Gastrocnemius medialis (tissue), 4 donors: ENCODE results near the gene MYBPH. TPM values are rescaled to one million over a fixed set of nuclear protein-coding genes. Genes with fewer than 3 reads are reported as not detected.

Experiments
- ATAC-seq, 2 donors: fragments of 150-250 bp; one replicate each; pipeline ENCODE4 v1.9.1; 2016
- DNase-seq, 2 donors: peaks; one replicate each; pipeline ENCODE4 v3.0.0-alpha.2; 2019
- H3K27ac ChIP-seq, 4 donors: fragments of 200-600 bp; sonication (generic); 1 replicate in 1 of 4; 2 replicates in 3 of 4; pipeline ENCODE4 v1.5.1; 2016 to 2018; ENCODE audit warnings: mild to moderate bottlenecking in 2 of 4, moderate library complexity in 1 of 4
- H3K27me3 ChIP-seq, 3 donors: fragments of 200-600 bp; sonication (generic) in 2 of 3; 1 replicate in 1 of 3; 2 replicates in 2 of 3; pipeline versions ENCODE4 v1.5.1 to v1.6.0; 2016 to 2019; ENCODE audit warnings: mild to moderate bottlenecking in 1 of 3, moderate library complexity in 1 of 3
- H3K36me3 ChIP-seq, 2 donors: fragments of 200-600 bp; sonication (generic) in 1 of 2; one replicate each; pipeline ENCODE4 v1.5.1; 2017 to 2018
- H3K4me1 ChIP-seq, 2 donors: fragments of 200-600 bp; sonication (generic) in 1 of 2; one replicate each; pipeline ENCODE4 v1.5.1; 2016 to 2017; ENCODE audit warnings: mild to moderate bottlenecking in 2 of 2
- H3K4me3 ChIP-seq, 4 donors: fragments of 200-600 bp; sonication (generic) in 3 of 4; 1 replicate in 1 of 4; 2 replicates in 3 of 4; pipeline ENCODE4 v1.5.1; 2016 to 2019; ENCODE audit warnings: mild to moderate bottlenecking in 2 of 4
- H3K9me3 ChIP-seq, 3 donors: fragments of 200-600 bp; sonication (generic) in 2 of 3; 1 replicate in 1 of 3; 2 replicates in 2 of 3; pipeline ENCODE4 v1.5.1; 2016 to 2019
- POLR2A ChIP-seq, 2 donors: fragments of 450-650 bp; IDR thresholded peaks; one replicate each; pipeline ENCODE4 v1.6.1; 2017; ENCODE audit warnings: antibody characterized with exemption in 2 of 2, mild to moderate bottlenecking in 2 of 2, moderate library complexity in 2 of 2
- in situ Hi-C, 4 donors: fragments of 200-750 bp; cut with MboI; loops; one replicate each; pipeline versions ENCODE4 v1.15.0 to v1.8.0; 2017; ENCODE audit warnings: low sequenced_read_pairs in 4 of 4
- intact Hi-C: fragments of 100-400 bp; cut with DNase I; formaldehyde crosslinking; loops from one replicate; pipeline ENCODE4 v1.15.1; 2023; ENCODE audit warnings: low total_unique reads
- total RNA-seq, 4 donors: library from RNA; depleted of rRNA; stranded (reverse); fragments of >200 nt; gene quantifications; one replicate each; pipeline versions ENCODE4 v1.1.0 to v1.2.3, GENCODE V29; 2016
- TF ChIP-seq, protein P1 (sequence below), 5 experiments: fragments of 450-650 bp in 3 of 5; fragments of 200-600 bp in 2 of 5; sonication (generic) in 2 of 5; IDR thresholded peaks in 4 of 5; conservative IDR thresholded peaks in 1 of 5; 1 replicate in 4 of 5; 2 replicates in 1 of 5; pipeline ENCODE4 v1.5.1; 2016 to 2019; ENCODE audit warnings: antibody characterized with exemption in 5 of 5, mild to moderate bottlenecking in 3 of 5, moderate library complexity in 3 of 5

The MYBPH gene
- total RNA-seq, 4 donors from 2014 or later: 7.4 to 260 (median 45.5) TPM

DNA sequence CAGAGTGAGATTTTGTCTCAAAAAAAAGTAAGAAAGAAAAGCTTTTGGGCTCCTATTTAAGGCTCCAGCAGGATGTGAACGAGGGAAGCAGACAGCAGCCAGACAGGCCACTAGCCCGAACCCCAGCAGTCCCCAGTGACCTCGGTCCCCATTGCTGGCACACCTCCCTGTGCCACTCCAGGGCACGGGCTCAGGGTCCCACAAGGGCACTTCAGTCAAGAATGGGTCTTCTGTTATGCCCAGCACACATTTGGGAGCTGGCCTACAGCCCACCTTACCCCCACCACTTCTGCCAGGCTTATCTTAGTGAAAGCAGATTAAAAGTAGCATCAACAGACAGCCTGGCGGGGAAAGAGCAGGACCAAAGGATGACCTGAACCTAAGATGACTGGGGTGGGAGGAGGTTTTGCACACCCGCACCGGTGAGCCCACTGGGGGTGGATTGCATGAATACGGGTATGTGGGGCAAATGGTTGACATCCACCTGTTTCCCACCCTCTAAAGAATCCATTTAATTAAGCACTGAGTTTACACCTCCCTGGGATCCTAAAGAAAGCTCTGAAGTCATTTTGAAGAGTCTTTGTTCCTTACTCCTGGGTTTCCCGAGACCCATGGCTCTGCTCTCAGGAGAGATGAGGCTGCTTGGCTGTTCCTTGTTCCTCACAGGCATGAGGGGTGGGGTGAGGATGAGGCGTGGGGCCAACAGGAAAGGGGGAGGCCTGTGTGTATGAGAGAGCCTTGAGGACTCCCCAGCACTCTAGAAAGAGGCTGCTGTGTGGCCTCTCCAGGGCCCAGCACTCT is 6.2 kb upstream of the MYBPH start:
- intact Hi-C loops: no loop called here
- in situ Hi-C loops: no loop called here
- H3K27me3 ChIP-seq: no peaks in the 10 kb centered on the region
- no peaks in the 10 kb centered on the region for H3K36me3 ChIP-seq
- DNase-seq (no peak), ATAC-seq (no peak)
- H3K9me3 ChIP-seq: no peaks in the 10 kb centered on the region
- H3K4me1 ChIP-seq: peaks cover 12 to 23% of the 10 kb centered on the region in 2 donors
- TF ChIP-seq POLR2A (IDR thresholded peaks at IDR 0.05): no peak
- TF ChIP-seq, protein P1, sequence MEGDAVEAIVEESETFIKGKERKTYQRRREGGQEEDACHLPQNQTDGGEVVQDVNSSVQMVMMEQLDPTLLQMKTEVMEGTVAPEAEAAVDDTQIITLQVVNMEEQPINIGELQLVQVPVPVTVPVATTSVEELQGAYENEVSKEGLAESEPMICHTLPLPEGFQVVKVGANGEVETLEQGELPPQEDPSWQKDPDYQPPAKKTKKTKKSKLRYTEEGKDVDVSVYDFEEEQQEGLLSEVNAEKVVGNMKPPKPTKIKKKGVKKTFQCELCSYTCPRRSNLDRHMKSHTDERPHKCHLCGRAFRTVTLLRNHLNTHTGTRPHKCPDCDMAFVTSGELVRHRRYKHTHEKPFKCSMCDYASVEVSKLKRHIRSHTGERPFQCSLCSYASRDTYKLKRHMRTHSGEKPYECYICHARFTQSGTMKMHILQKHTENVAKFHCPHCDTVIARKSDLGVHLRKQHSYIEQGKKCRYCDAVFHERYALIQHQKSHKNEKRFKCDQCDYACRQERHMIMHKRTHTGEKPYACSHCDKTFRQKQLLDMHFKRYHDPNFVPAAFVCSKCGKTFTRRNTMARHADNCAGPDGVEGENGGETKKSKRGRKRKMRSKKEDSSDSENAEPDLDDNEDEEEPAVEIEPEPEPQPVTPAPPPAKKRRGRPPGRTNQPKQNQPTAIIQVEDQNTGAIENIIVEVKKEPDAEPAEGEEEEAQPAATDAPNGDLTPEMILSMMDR (IDR thresholded peaks at IDR 0.05 in 4 of 5, conservative IDR thresholded peaks at IDR 0.05 in 1 of 5): no peak
- no peak overlapping the region for H3K27ac ChIP-seq
- no peak overlapping the region for H3K4me3 ChIP-seq

DNA sequence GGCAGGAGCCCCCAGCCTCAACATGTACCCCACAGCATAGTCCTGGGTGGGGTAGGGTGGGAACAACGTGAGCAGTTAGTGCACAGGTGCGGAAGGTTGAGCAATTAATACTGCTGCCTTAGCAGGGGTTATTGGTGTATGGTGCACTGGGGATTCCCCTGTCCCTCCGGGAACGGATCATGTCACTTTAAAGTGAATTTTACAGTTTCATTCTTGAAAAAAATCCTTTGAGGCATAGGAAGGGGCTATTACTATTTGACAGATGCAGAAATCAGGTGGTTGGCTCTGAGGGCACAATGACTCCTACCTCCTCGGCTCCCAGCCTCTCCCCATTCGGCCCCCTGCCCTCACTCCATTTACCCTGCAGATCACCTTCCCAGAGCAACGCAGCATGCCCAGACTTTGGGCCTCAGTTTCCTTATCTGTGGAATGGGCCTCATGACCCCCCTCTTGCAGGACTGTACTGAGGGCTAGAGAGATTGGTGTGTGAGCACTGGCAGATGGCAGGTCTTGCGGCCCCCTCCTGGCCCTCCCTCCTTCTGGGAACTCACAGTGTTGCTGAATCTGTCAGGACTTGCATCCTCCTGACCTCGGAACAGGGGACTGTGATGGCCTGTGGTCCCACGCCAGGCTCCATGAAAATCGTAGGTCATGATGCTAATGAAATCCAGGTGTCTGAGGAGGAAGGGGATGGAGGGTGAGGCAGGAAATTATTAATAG is 5.1 kb upstream of the MYBPH start:
- H3K27ac ChIP-seq: no peak overlapping the region
- DNase-seq (no peak), ATAC-seq (no peak)
- H3K36me3 ChIP-seq: no peaks in the 10 kb centered on the region
- in situ Hi-C loops (no loop called here), intact Hi-C loops (no loop called here)
- H3K4me3 ChIP-seq: no peak overlapping the region
- no peaks in the 10 kb centered on the region for H3K27me3 ChIP-seq
- H3K9me3 ChIP-seq: no peaks in the 10 kb centered on the region
- peaks cover 14 to 29% of the 10 kb centered on the region in 2 donors for H3K4me1 ChIP-seq
- TF ChIP-seq POLR2A (IDR thresholded peaks at IDR 0.05): no peak
- TF ChIP-seq, protein P1 (IDR thresholded peaks at IDR 0.05 in 4 of 5, conservative IDR thresholded peaks at IDR 0.05 in 1 of 5): no peak

DNA sequence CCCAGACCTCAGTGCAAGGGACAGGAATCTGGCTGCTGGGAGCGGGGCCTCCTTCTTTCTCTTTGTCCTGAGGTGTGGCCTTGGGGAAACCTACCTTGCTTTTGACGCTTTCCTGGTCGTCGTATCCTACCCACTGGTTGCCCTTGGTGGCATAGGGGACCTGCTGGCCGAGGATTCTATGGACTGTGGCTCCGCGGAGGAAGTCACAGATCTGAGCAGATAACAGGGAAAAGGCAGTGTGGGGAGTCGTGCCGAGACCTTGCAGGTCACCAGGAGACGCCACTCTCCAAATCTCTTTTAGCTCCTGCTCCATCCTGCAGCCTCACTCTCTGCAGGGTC is 4.0 kb upstream of the MYBPH start:
- Histone ChIP-seq H3K4me1 (peaks cover 21 to 41% of the 10 kb centered on the region in 2 donors), H3K27ac (no peak overlapping the region), H3K27me3 (no peaks in the 10 kb centered on the region), H3K36me3 (no peaks in the 10 kb centered on the region), H3K9me3 (no peaks in the 10 kb centered on the region), H3K4me3 (no peak overlapping the region)
- no peak for ATAC-seq
- no peak for DNase-seq
- in situ Hi-C loops: loop anchor here in 1 of 4 donors (10.0 kb wide), 1 partner anchor 145 kb away; no protein-coding TSS in a partner anchor
- TF ChIP-seq, protein P1 (IDR thresholded peaks at IDR 0.05 in 4 of 5, conservative IDR thresholded peaks at IDR 0.05 in 1 of 5): no peak
- no peak for TF ChIP-seq POLR2A (IDR thresholded peaks at IDR 0.05)
- intact Hi-C loops: no loop called here

DNA sequence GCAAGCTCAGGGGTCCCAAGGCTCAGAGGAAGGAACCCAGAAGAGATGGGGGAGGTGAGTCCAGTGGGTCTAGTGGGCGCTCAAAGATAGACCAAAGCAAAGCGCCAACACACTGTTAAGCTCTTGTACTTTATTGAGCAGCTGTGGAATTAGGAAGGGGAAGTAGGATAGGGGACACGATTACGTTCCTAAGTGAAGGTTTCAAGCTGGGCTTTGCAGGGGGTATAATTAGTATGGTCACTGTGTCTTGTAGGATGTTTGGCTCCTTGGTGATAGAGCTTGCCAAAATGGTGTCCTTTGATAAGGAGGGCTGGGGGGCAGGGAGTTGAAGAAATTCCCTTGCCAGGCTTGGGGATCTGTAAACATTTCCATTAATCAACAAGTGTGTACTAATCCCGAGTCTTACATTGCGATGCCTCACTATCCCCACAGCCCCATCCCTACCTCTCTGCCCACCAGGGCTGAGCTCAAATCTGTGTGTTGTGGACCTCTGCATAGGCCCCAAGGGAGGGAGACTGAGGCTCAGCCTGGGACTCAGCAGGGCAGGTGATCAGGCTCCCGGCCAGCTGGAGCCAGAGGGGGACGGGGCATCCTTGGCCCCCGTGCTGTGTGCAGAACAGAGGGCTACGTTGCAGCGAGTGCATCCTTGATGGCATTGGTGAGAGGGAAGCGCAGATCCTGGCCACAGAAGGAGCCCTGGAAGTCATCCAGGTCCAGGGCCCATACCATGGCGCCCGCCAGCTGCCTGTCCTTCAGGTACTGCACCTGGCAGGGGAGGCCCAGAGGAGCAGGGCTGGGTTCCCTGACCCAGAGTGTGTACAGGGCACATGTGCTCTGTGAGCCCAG is 3.4 kb upstream of the MYBPH start:
- no peak for DNase-seq
- TF ChIP-seq, protein P1 (IDR thresholded peaks at IDR 0.05 in 4 of 5, conservative IDR thresholded peaks at IDR 0.05 in 1 of 5): no peak
- no peak for TF ChIP-seq POLR2A (IDR thresholded peaks at IDR 0.05)
- Histone ChIP-seq H3K4me1 (peaks cover 21 to 43% of the 10 kb centered on the region in 2 donors), H3K27me3 (no peaks in the 10 kb centered on the region), H3K27ac (peak overlapping the region in 1 of 4 donors; percentile 88), H3K4me3 (no peak overlapping the region), H3K9me3 (no peaks in the 10 kb centered on the region), H3K36me3 (no peaks in the 10 kb centered on the region)
- in situ Hi-C loops: loop anchor here in 1 of 4 donors (10.0 kb wide), 1 partner anchor 144 kb away; no protein-coding TSS in a partner anchor
- intact Hi-C loops: no loop called here
- no peak for ATAC-seq
